Sigmoid colon (tissue), 7 donors: ENCODE results near the gene PTPDC1. TPM values are rescaled to one million over a fixed set of nuclear protein-coding genes. Genes with fewer than 3 reads are reported as not detected.
"Not testable (repeated sequence)": the region's sequence is repeated elsewhere in the genome, so short reads cannot be mapped to it uniquely, and the experiment has no call there.

Source experiments
- DNase-seq: peaks from one replicate; pipeline ENCODE4 v3.0.0-alpha.2; 2019
- H3K27ac ChIP-seq, 4 donors: fragments of 200-600 bp; sonication (generic); one replicate each; pipeline ENCODE4 v1.5.1; 2016 to 2019; ENCODE audit warnings: mild to moderate bottlenecking in 1 of 4
- H3K27me3 ChIP-seq, 3 donors: fragments of 200-600 bp; sonication (generic); one replicate each; pipeline ENCODE4 v1.5.1; 2019; ENCODE audit warnings: mild to moderate bottlenecking in 1 of 3
- H3K36me3 ChIP-seq, 4 donors: fragments of 200-600 bp; sonication (generic); one replicate each; pipeline ENCODE4 v1.5.1; 2016 to 2019
- H3K4me1 ChIP-seq, 4 donors: fragments of 200-600 bp; sonication (generic); one replicate each; pipeline ENCODE4 v1.5.1; 2017 to 2019
- H3K4me3 ChIP-seq, 4 donors: fragments of 200-600 bp; sonication (generic); one replicate each; pipeline ENCODE4 v1.5.1; 2017 to 2019; ENCODE audit warnings: mild to moderate bottlenecking in 2 of 4, moderate library complexity in 1 of 4
- H3K9me3 ChIP-seq, 4 donors: fragments of 200-600 bp in 3 of 4; sonication (generic) in 3 of 4; one replicate each; pipeline versions ENCODE4 v1.5.1 to v1.6.1; 2013 to 2019
- CTCF ChIP-seq, 4 experiments: fragments of 450-650 bp in 3 of 4; fragments of 200-600 bp in 1 of 4; IDR thresholded peaks; one replicate each; pipeline ENCODE4 v1.5.1; 2016 to 2019; ENCODE audit warnings: antibody characterized with exemption in 4 of 4, mild to moderate bottlenecking in 3 of 4, moderate library complexity in 2 of 4
- EP300 ChIP-seq, 4 donors: sonication (generic); formaldehyde crosslinking; IDR thresholded peaks; one replicate each; pipeline ENCODE4 v1.6.1; 2017; ENCODE audit warnings: antibody characterized with exemption in 4 of 4
- POLR2A ChIP-seq, 2 donors: fragments of 450-650 bp; IDR thresholded peaks; one replicate each; pipeline ENCODE4 v1.6.1; 2016; ENCODE audit warnings: antibody characterized with exemption in 2 of 2, mild to moderate bottlenecking in 2 of 2, moderate library complexity in 2 of 2
- POLR2AphosphoS5 ChIP-seq, 4 donors: sonication (generic); formaldehyde crosslinking; IDR thresholded peaks; one replicate each; pipeline ENCODE4 v1.6.1; 2017; ENCODE audit warnings: antibody characterized with exemption in 4 of 4
- WGBS, 2 donors: extraction: QIAGEN DNeasy Blood & Tissue Kit; methylation state at CpG; one replicate each; pipeline ENCODE4 v1.1.7; 2013; 5-methylcytosine and 5-hydroxymethylcytosine counted together
- intact Hi-C: fragments of 100-400 bp; cut with DNase I; formaldehyde crosslinking; loops from one replicate; pipeline ENCODE4 v1.15.1; 2023
- polyA plus RNA-seq, 3 donors: library from polyadenylated mRNA; stranded (reverse); fragments of 200-250 nt; gene quantifications; one replicate each; pipeline ENCODE4 v1.2.3, GENCODE V29; 2013
- total RNA-seq, 4 donors: library from RNA; depleted of rRNA; stranded (reverse); fragments of >200 nt; gene quantifications; one replicate each; pipeline ENCODE4 v1.1.0, GENCODE V29; 2016
- donor health status: healthy with polysubstance abuse.
- donor health status: Bipolar disorder and iron deficiency.
- donor health status: healthy.

The PTPDC1 gene
- total and polyA plus RNA-seq, 7 donors: 2.1 to 16.3 (median 12.0) TPM

GRCh38 chr9:94111446-94111845, 27.2 kb downstream of the PTPDC1 start:
- TF ChIP-seq CTCF (IDR thresholded peaks at IDR 0.05): no peak
- TF ChIP-seq POLR2A (IDR thresholded peaks at IDR 0.05): no peak
- no peak for TF ChIP-seq POLR2AphosphoS5 (IDR thresholded peaks at IDR 0.05)
- no peak for TF ChIP-seq EP300 (IDR thresholded peaks at IDR 0.05)
- H3K36me3 ChIP-seq: no peaks in the 10 kb centered on the region
- no peaks in the 10 kb centered on the region for H3K27me3 ChIP-seq
- no peak for DNase-seq
- intact Hi-C loops: no loop called here
- H3K4me3 ChIP-seq: no peak overlapping the region
- WGBS, 2 donors: 69 to 76% methylated on average over 2 of the region's 2 CpGs
- H3K27ac ChIP-seq: no peak overlapping the region
- H3K4me1 ChIP-seq: peaks cover 0 to 18% (median 18%) of the 10 kb centered on the region in 4 donors
- H3K9me3 ChIP-seq: no peaks in the 10 kb centered on the region

GRCh38 chr9:94112716-94113465, 28.6 kb downstream of the PTPDC1 start:
- DNase-seq: no peak
- 85 to 92% methylated on average over 8 of the region's 8 CpGs for WGBS, 2 donors
- intact Hi-C loops: no loop called here
- Histone ChIP-seq H3K9me3 (no peaks in the 10 kb centered on the region), H3K4me1 (peaks cover 0 to 11% (median 10%) of the 10 kb centered on the region in 4 donors), H3K36me3 (no peaks in the 10 kb centered on the region), H3K27me3 (no peaks in the 10 kb centered on the region), H3K4me3 (no peak overlapping the region), H3K27ac (no peak overlapping the region)
- TF ChIP-seq POLR2AphosphoS5 (IDR thresholded peaks at IDR 0.05) (no peak), POLR2A (IDR thresholded peaks at IDR 0.05) (no peak), EP300 (IDR thresholded peaks at IDR 0.05) (no peak), CTCF (IDR thresholded peaks at IDR 0.05) (no peak)

- intact Hi-C loops, H3K9me3 ChIP-seq, DNase-seq, H3K4me3 ChIP-seq, H3K36me3 ChIP-seq, H3K27me3 ChIP-seq, H3K4me1 ChIP-seq, H3K27ac ChIP-seq: not testable (repeated sequence)
- WGBS, 2 donors: 93 to 94% methylated on average over 7 of the region's 7 CpGs
Measured at GRCh38 chr9:94120088-94120487, 35.8 kb downstream of the PTPDC1 start.

GRCh38 chr9:94120854-94121376, 36.7 kb downstream of the PTPDC1 start:
- intact Hi-C loops: no loop called here
- Histone ChIP-seq H3K36me3 (no peaks in the 10 kb centered on the region), H3K27me3 (no peaks in the 10 kb centered on the region), H3K4me1 (no peaks in the 10 kb centered on the region), H3K9me3 (no peaks in the 10 kb centered on the region), H3K27ac (no peak overlapping the region), H3K4me3 (no peak overlapping the region)
- 95% methylated on average over 5 of the region's 5 CpGs for WGBS, 2 donors
- TF ChIP-seq POLR2AphosphoS5 (IDR thresholded peaks at IDR 0.05): no peak
- no peak for TF ChIP-seq EP300 (IDR thresholded peaks at IDR 0.05)
- TF ChIP-seq POLR2A (IDR thresholded peaks at IDR 0.05): no peak
- TF ChIP-seq CTCF (IDR thresholded peaks at IDR 0.05): no peak
- DNase-seq: no peak

- Histone ChIP-seq H3K4me3 (no peak overlapping the region), H3K4me1 (no peaks in the 10 kb centered on the region), H3K27ac (no peak overlapping the region), H3K27me3 (no peaks in the 10 kb centered on the region), H3K36me3 (no peaks in the 10 kb centered on the region), H3K9me3 (peaks cover 0 to 7% (median 0%) of the 10 kb centered on the region in 4 donors)
- intact Hi-C loops: no loop called here
- TF ChIP-seq POLR2AphosphoS5 (IDR thresholded peaks at IDR 0.05) (no peak), EP300 (IDR thresholded peaks at IDR 0.05) (no peak), POLR2A (IDR thresholded peaks at IDR 0.05) (no peak), CTCF (IDR thresholded peaks at IDR 0.05) (no peak)
- no peak for DNase-seq
- 94 to 95% methylated on average over 1 of the region's 1 CpG for WGBS, 2 donors
Measured at GRCh38 chr9:94126844-94127243, 42.6 kb downstream of the PTPDC1 start.
